ENCODE measurements around the gene CDH3.
"Not testable (repeated sequence)": the region's sequence is repeated elsewhere in the genome, so short reads cannot be mapped to it uniquely, and the experiment has no call there.

Gene CDH3

GRCh38 chr16:68707340-68708152, 62.4 kb downstream of the CDH3 start:
- no peak for DNase-seq

DNA sequence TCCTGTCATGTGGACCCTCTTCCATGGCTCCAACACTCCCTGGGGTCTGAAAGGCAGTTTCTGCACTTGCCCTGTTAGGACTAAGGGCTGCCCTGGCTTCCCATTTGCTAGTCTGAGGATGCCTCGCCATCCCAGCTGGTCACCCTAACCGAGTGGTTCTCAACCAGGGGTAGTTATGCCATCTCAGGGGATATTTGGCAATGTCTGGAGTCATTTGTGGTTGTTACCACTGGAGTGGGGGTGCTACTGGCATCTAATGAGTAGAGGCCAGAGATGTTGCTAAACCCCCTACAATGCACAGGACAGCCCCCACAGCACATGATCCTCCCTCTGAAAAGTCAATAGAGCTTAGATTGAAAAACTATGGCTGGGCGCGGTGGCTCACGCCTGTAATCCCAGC, 65.1 kb downstream of the CDH3 start:
- no peak for DNase-seq

DNA sequence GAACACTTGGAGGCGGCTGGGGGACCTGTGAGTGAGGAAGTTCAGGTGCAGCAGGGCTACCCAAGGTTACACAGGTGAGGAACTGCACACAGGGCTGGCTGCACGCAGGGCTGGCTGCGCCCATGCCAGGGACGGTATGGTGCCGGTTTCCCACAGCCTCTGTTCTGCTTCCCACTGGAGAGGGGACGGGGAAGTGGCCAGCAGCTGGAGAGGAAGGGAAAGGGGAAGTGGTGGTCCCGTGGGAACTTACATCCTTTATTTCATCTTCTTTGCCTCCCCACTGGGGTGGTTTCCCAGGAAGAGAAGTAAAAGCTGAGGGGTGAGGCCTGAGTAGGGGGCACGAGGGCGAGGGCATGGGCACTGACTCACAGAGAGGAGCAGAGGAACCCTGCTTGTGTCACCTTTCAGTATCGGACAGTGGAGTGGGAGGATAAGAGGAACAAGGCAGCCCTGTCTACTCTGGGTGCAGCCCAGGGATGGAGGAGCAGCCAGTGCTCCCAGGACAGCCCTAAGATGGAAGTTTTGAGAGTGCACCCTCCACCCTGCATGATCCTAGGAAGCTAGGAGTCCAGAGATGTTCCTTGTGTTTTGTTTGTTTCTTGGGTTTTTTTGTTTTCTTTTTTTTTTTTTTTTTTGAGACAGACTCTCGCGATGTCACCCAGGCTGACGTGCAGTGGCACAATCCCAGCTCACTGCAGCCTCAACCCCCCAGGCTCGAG, 66.5 kb downstream of the CDH3 start:
- no peak for DNase-seq

DNA sequence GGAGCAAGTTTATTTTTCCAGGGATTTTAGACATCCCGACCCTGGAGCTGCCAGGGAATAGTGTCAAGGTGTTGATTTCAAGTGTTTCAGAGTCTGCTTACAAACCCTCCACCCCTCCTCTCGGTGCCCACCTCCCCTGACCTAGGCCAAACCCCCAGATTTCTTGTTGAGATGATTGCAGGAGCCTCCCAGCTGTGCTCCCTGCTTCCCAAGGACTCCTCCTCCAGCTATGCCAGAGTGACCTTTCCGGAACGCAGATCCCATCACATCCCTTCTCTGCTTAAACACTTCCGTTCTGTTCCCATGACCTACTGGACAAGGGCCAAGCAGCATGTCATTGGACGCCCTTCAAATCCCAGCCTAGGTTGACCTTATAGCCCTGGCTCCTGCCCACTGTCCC, 68.3 kb downstream of the CDH3 start:
- no peak for DNase-seq

GRCh38 chr16:68715471-68715870, 70.4 kb downstream of the CDH3 start:
- DNase-seq: no peak

DNA sequence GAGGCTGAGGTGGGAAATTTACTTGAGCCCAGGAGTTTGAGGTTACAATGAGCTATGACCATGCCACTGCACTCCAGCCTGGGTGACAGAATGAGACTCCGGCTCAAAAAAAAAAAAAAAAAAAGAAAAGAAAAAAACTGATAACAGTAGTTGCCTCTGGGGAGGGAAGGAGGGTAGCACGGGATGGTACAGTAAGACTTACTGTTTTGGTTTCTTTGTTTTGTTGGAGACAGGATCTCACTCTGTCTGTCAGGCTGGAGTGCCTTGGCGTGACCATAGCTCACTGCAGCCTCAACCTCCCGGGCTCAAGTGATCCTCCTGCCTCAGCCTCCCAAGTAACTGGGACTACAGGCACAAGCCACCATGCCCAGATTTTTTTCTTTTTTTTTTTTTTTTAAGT, 71.4 kb downstream of the CDH3 start:
- DNase-seq: not testable (repeated sequence)

GRCh38 chr16:68717684-68718083, 72.6 kb downstream of the CDH3 start:
- DNase-seq: no peak

GRCh38 chr16:68718590-68718989, 73.5 kb downstream of the CDH3 start:
- DNase-seq: no peak

GRCh38 chr16:68719993-68720489, 74.9 kb downstream of the CDH3 start:
- DNase-seq: no peak

DNA sequence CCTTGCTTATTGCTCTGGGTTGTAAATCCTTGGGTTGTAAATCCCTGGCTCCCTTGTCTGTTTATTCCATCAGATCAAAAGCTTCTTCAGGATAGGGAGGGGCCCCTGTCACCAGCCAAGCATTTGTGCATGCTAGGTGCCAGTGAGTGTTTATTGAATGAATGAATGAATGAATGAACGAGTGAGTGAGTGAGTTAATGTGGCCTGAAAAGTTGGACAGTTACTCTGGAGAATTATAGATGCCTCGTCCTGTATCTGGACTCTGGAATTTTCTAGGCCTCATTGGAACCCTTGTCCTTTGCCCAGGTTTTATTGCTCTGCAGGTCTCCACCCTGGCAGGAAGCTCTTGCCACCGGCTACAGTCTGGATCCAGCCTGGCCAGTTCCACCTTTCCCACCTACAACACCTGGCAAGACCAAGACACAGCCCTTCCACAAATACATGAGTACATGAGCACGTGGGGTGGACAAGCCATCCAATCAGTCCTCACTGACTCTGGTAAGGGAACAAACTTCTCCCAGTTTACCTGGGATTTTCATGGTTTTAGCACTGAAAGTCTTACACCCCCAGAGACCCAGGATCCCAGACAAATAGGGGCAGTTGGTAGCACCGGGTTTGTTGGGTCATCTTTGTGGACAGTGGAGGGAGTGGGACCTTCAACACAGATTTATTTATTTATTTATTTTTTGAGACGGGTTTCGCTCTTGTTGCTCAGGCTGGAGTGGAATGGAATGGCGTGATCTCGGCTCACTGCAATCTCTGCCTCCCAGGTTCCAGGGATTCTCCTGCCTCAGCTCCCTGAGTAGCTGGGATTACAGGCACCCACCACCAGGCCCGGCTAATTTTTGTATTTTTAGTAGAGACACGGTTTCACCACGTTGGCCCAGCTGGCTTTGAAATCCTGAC, 77.3 kb downstream of the CDH3 start:
- no peak for DNase-seq

GRCh38 chr16:68724797-68725196, 79.7 kb downstream of the CDH3 start:
- DNase-seq: no peak

- DNase-seq: no peak
Measured at GRCh38 chr16:68728523-68728922, 83.4 kb downstream of the CDH3 start.

DNA sequence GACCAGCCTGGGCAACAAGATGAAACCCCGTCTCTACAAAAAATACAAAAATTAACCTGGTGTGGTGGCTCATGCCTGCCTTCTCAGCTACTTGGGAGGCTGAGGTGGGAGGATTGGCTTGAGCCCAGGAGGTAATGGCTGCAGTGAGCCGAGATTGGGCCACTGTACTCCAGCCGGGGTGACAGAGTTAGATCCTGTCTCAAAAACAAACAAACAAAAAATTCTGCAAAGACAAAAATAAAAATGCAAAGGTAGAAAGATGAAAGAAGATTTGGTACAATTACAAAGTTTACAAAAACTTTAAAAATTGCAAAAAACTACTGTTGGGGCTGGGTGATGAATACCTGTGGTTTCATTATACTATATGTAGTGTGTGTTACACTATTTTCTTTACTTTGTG, 86.5 kb downstream of the CDH3 start:
- no peak for DNase-seq

GRCh38 chr16:68732042-68732680, 87.1 kb downstream of the CDH3 start:
- DNase-seq: no peak

GRCh38 chr16:68732741-68733399, 87.8 kb downstream of the CDH3 start:
- no peak for DNase-seq

DNA sequence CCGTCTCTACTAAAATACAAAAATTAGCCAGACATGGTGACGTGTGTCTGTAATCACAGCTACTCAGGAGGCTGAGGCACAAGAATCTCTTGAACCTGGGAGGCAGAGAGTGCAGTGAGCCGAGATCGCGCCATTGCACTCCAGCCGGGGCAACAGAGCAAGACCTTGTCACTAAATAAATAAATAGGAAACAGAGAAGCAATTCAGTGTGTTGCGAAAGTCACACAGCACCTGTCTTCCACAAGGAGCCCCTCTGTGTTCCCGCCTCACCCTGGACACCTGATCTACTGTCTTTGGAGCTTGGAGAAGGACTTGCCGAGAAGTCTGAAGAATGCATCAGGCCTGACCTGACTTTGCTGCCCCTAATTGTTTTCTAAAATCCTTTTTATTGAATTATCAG, 88.5 kb downstream of the CDH3 start:
- no peak for DNase-seq

DNA sequence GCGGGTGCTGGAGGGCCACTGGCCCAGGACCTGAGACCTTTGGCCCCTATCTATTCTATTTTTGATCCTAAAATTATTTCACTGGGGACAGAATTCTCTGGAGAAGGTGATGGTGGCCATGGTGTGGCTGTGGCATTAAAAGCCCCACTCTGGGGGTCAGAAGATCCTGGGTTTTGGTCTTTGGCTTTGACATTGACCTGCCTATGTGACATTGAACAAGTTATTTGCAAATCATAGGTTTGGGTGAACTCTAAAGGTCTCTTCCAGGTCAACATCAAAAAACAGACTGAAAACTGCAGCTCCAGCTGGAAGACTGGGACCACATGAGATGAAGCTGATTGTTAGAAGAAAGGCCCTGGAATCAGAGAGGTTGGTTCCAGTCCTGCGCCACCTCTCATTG, 89.7 kb downstream of the CDH3 start:
- no peak for DNase-seq

DNA sequence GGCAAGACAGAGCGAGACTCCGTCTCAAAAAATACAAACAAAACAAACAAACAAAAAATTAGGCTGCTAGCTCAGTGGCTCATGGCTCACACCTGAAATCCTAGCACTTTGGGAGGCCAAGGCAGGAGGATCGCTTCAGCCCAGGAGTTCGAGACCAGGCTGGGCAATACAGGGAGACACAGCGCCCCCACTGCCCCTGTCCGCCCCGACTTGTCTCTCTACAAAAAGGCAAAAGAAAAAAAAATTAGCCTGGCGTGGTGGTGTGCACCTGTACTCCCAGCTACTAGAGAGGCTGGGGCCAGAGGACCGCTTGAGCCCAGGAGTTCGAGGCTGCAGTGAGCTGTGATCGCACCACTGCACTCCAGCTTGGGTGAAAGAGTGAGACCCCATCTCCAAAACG, 91.5 kb downstream of the CDH3 start:
- no peak for DNase-seq

- DNase-seq: no peak
Measured at GRCh38 chr16:68737046-68737729, 92.1 kb downstream of the CDH3 start, which contains the start of gene CDH1. Gene CDH1, plus strand, starts transcription at chr16:68737292. Its CDS starts 124 bp downstream, at chr16:68737416.

GRCh38 chr16:68737730-68738629, 92.9 kb downstream of the CDH3 start:
- DNase-seq: no peak
